Measurements from ENCODE around the gene ATAD2B.

ATAD2B gene

DNA sequence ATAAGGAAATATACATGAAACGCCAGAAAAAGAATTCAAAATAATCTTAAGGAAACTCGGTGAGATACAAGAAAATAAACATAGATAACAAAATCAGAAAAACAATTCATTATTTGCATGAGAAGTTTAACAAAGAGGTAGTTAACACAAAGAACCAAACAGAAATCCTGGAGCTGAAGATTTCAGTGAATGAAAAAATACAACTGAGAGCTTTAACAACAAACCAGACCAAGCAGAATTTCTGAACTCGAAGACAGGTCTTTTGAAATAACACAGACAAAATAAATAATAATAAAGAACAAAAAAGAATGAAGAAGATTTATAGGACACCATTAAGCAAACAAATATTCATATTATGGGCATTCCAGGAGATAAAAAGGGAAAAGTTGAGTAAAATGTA lies 204.7 kb downstream of the ATAD2B start:
- Histone ChIP-seq H3K27me3 (ENCODE audit: insufficient read depth, low read length) (no peaks in the 10 kb centered on the region), H3K36me3 (ENCODE audit: insufficient read depth, low read length) (no peaks in the 10 kb centered on the region), H3K4me1 (ENCODE audit: insufficient read depth, low read length) (no peaks in the 10 kb centered on the region), H3K9me3 (ENCODE audit: low read length) (peaks cover 17% of the 10 kb centered on the region), H2AFZ (ENCODE audit: low read depth, low read length) (no peak overlapping the region), H3K4me3 (ENCODE audit: low read length) (no peak overlapping the region)

- Histone ChIP-seq H3K4me3 (ENCODE audit: low read length) (no peak overlapping the region), H3K4me1 (ENCODE audit: insufficient read depth, low read length) (no peaks in the 10 kb centered on the region), H3K27me3 (ENCODE audit: insufficient read depth, low read length) (no peaks in the 10 kb centered on the region), H3K9me3 (ENCODE audit: low read length) (peaks cover 17% of the 10 kb centered on the region), H3K36me3 (ENCODE audit: insufficient read depth, low read length) (no peaks in the 10 kb centered on the region), H2AFZ (ENCODE audit: low read depth, low read length) (no peak overlapping the region)
These were observed 205.5 kb downstream of the ATAD2B start for GRCh38 chr2:23721454-23721826.

DNA sequence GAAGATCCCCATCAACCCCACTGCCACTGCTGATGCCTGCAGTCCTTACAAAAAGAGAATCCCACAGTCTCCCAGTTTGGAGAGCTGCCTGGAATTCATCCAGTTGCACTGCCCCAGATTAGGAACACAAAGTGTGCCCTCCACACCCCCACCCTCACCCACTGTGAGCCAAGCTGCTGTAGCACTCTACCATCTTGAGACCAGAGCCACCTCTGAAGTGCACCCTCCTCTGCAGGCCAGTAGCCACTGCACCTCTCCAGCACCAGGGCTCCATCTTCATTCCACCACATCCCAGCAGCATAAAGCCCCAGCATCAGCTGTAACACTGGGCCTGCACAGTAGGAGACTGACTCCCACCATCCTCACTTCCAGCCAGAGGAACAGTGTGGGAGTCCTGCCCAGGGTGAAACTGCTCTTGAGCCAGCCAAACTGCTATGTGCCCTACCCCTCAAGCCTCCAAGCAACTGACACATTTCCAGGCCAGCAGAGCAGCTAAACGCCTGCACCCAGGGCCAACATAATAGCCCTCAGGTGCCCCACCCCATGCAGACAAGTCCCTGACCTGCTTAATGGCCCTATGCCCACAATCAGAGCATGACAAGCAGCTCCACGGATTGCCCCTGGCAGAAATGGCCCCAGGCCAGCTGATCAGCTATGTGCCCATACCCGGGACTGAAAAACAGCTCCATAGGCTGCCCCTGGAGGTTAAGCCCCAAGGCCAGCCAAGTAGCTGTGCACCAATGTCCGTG lies 206.0 kb downstream of the ATAD2B start:
- no peak overlapping the region for H3K4me3 ChIP-seq (ENCODE audit: low read length)

DNA sequence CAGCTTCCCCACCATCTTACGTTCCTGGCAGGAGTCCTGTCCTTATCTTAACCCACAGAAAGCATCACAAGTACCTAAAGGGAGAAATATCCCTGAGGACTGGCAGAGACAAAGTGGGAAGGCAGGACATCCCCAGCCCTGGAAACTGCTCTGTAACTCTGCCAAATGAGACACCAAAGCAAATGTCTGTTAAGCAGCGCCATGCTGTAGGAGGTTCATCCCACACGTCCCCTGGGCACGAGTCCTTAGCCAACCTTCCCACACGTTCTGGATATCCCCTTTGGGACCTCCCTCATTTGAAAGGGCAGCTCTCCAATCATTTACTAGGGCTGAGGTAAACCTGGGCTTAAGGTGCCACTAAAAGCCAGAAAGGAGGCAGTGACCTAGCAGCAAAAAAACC lies 207.2 kb downstream of the ATAD2B start:
- Histone ChIP-seq H3K36me3 (ENCODE audit: insufficient read depth, low read length) (no peaks in the 10 kb centered on the region), H3K9me3 (ENCODE audit: low read length) (peaks cover 17% of the 10 kb centered on the region), H2AFZ (ENCODE audit: low read depth, low read length) (no peak overlapping the region), H3K4me3 (ENCODE audit: low read length) (no peak overlapping the region), H3K4me1 (ENCODE audit: insufficient read depth, low read length) (no peaks in the 10 kb centered on the region), H3K27me3 (ENCODE audit: insufficient read depth, low read length) (no peaks in the 10 kb centered on the region)

More for the DNA sequence above, 206.0 kb downstream of the ATAD2B start:
- H3K27me3 ChIP-seq (ENCODE audit: insufficient read depth, low read length) = no peaks in the 10 kb centered on the region
- H2AFZ ChIP-seq (ENCODE audit: low read depth, low read length) = no peak overlapping the region
- H3K4me1 ChIP-seq (ENCODE audit: insufficient read depth, low read length) = no peaks in the 10 kb centered on the region
- H3K36me3 ChIP-seq (ENCODE audit: insufficient read depth, low read length) = no peaks in the 10 kb centered on the region
- peaks cover 17% of the 10 kb centered on the region for H3K9me3 ChIP-seq (ENCODE audit: low read length)

GRCh38 chr2:23718931-23719700 lies 207.8 kb downstream of the ATAD2B start:
- no peak overlapping the region for H2AFZ ChIP-seq (ENCODE audit: low read depth, low read length)
- no peaks in the 10 kb centered on the region for H3K36me3 ChIP-seq (ENCODE audit: insufficient read depth, low read length)
- H3K27me3 ChIP-seq (ENCODE audit: insufficient read depth, low read length) = no peaks in the 10 kb centered on the region
- peaks cover 17% of the 10 kb centered on the region for H3K9me3 ChIP-seq (ENCODE audit: low read length)
- no peaks in the 10 kb centered on the region for H3K4me1 ChIP-seq (ENCODE audit: insufficient read depth, low read length)
- H3K4me3 ChIP-seq (ENCODE audit: low read length) = no peak overlapping the region

GRCh38 chr2:23713351-23713750 lies 213.6 kb downstream of the ATAD2B start:
- H2AFZ ChIP-seq (ENCODE audit: low read depth, low read length) = no peak overlapping the region
- H3K4me1 ChIP-seq (ENCODE audit: insufficient read depth, low read length) = peaks cover 12% of the 10 kb centered on the region
- H3K27me3 ChIP-seq (ENCODE audit: insufficient read depth, low read length) = no peaks in the 10 kb centered on the region
- H3K36me3 ChIP-seq (ENCODE audit: insufficient read depth, low read length) = peaks cover 15% of the 10 kb centered on the region
- H3K9me3 ChIP-seq (ENCODE audit: low read length) = no peaks in the 10 kb centered on the region
- H3K4me3 ChIP-seq (ENCODE audit: low read length) = no peak overlapping the region

- H3K9me3 ChIP-seq (ENCODE audit: low read length) = peaks cover under 1% of the 10 kb centered on the region
- H3K4me1 ChIP-seq (ENCODE audit: insufficient read depth, low read length) = peaks cover 12% of the 10 kb centered on the region
- no peak overlapping the region for H2AFZ ChIP-seq (ENCODE audit: low read depth, low read length)
- peaks cover 18% of the 10 kb centered on the region for H3K36me3 ChIP-seq (ENCODE audit: insufficient read depth, low read length)
- H3K27me3 ChIP-seq (ENCODE audit: insufficient read depth, low read length) = no peaks in the 10 kb centered on the region
- H3K4me3 ChIP-seq (ENCODE audit: low read length) = no peak overlapping the region
These were observed 214.2 kb downstream of the ATAD2B start for GRCh38 chr2:23712756-23713151.

- Histone ChIP-seq H3K27me3 (ENCODE audit: insufficient read depth, low read length) (no peaks in the 10 kb centered on the region), H3K9me3 (ENCODE audit: low read length) (peaks cover 2% of the 10 kb centered on the region), H2AFZ (ENCODE audit: low read depth, low read length) (no peak overlapping the region), H3K4me1 (ENCODE audit: insufficient read depth, low read length) (peaks cover 12% of the 10 kb centered on the region), H3K4me3 (ENCODE audit: low read length) (no peak overlapping the region), H3K36me3 (ENCODE audit: insufficient read depth, low read length) (peaks cover 23% of the 10 kb centered on the region)
These were observed 214.8 kb downstream of the ATAD2B start for GRCh38 chr2:23711979-23712755.

DNA sequence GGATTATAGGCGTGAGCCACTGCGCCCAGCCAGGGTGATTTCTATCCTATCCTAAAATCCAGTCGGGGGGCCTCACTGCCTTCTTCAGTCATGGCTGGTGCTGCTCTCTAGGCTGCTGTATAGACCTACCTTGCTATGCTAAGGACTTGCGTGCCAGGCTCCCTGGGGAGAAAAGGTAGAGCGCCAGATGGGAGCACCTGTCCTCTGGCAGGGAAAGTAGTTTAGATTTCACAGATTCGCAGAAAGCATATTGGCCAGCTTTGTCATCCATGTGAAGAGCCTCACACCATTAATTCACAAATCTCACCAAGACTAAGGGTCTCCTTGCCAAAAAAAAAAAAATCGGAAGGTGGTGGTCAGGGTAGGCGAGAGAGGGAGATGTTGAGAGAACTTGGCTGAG lies 217.6 kb downstream of the ATAD2B start:
- Histone ChIP-seq H3K27me3 (ENCODE audit: insufficient read depth, low read length) (no peaks in the 10 kb centered on the region), H3K9me3 (ENCODE audit: low read length) (peaks cover 2% of the 10 kb centered on the region), H2AFZ (ENCODE audit: low read depth, low read length) (no peak overlapping the region), H3K4me3 (ENCODE audit: low read length) (no peak overlapping the region), H3K4me1 (ENCODE audit: insufficient read depth, low read length) (peaks cover 12% of the 10 kb centered on the region), H3K36me3 (ENCODE audit: insufficient read depth, low read length) (peaks cover 40% of the 10 kb centered on the region)

GRCh38 chr2:23708771-23709170 lies 218.2 kb downstream of the ATAD2B start:
- Histone ChIP-seq H3K4me1 (ENCODE audit: insufficient read depth, low read length) (peaks cover 12% of the 10 kb centered on the region), H3K9me3 (ENCODE audit: low read length) (peaks cover 2% of the 10 kb centered on the region), H3K4me3 (ENCODE audit: low read length) (no peak overlapping the region), H3K27me3 (ENCODE audit: insufficient read depth, low read length) (no peaks in the 10 kb centered on the region), H2AFZ (ENCODE audit: low read depth, low read length) (no peak overlapping the region), H3K36me3 (ENCODE audit: insufficient read depth, low read length) (peaks cover 44% of the 10 kb centered on the region)

DNA sequence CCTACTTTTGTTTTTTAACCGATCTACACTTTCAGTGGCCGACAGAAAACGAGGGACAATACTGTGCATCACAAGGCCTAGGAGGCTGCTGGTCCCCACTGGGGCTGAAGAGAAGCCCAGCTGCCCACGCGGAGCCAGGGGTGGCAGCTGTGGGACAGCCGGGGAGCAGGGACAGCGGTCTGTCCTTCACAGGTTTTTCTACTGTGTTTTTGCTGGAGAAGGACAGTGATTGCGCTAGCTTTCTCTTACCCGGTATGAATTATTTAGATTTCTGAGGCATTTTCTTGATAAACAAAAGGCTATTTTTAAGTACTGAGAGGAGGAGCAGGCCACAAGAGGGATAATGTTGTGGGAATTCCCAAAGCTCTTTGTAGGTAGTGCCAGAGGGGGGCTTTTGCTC lies 219.8 kb downstream of the ATAD2B start:
- Histone ChIP-seq H3K9me3 (ENCODE audit: low read length) (peaks cover 2% of the 10 kb centered on the region), H3K36me3 (ENCODE audit: insufficient read depth, low read length) (peaks cover 50% of the 10 kb centered on the region), H2AFZ (ENCODE audit: low read depth, low read length) (no peak overlapping the region), H3K27me3 (ENCODE audit: insufficient read depth, low read length) (no peaks in the 10 kb centered on the region), H3K4me3 (ENCODE audit: low read length) (no peak overlapping the region), H3K4me1 (ENCODE audit: insufficient read depth, low read length) (peaks cover 1% of the 10 kb centered on the region)

- Histone ChIP-seq H3K9me3 (ENCODE audit: low read length) (peaks cover 2% of the 10 kb centered on the region), H3K36me3 (ENCODE audit: insufficient read depth, low read length) (peaks cover 50% of the 10 kb centered on the region)
These were observed 220.3 kb downstream of the ATAD2B start for GRCh38 chr2:23706613-23707078.

More at GRCh38 chr2:23706613-23707078, 220.3 kb downstream of the ATAD2B start:
- no peaks in the 10 kb centered on the region for H3K4me1 ChIP-seq (ENCODE audit: insufficient read depth, low read length)
- no peak overlapping the region for H3K4me3 ChIP-seq (ENCODE audit: low read length)
- no peak overlapping the region for H2AFZ ChIP-seq (ENCODE audit: low read depth, low read length)
- no peaks in the 10 kb centered on the region for H3K27me3 ChIP-seq (ENCODE audit: insufficient read depth, low read length)
